ENCODE results near the gene PSD4.

GRCh38 chr2:113242327-113242726 lies 68.6 kb downstream of the PSD4 start:
- TF ChIP-seq POLR2AphosphoS5 (IDR thresholded peaks at IDR 0.05; ENCODE audit: low read depth), result no peak
- TF ChIP-seq CTCF (IDR thresholded peaks at IDR 0.05; ENCODE audit: insufficient read depth, low read length), result no peak
